Esophagus muscularis mucosa (tissue), 3 donors: Measurements from ENCODE around the gene UBASH3A.

Experiments
- POLR2A ChIP-seq: fragments of 450-650 bp; IDR thresholded peaks from one replicate; pipeline ENCODE4 v1.6.1; 2017; ENCODE audit warnings: antibody characterized with exemption, moderate library complexity, mild to moderate bottlenecking, low read depth
- POLR2AphosphoS5 ChIP-seq, 2 donors: sonication (generic); formaldehyde crosslinking; IDR thresholded peaks; one replicate each; pipeline ENCODE4 v1.6.1; 2017; ENCODE audit warnings: antibody characterized with exemption in 2 of 2
- TF ChIP-seq, protein P1 (sequence below), 3 experiments: fragments of 200-600 bp in 2 of 3; fragments of 450-650 bp in 1 of 3; sonication (generic) in 2 of 3; IDR thresholded peaks; one replicate each; pipeline ENCODE4 v1.5.1; 2017 to 2019; ENCODE audit warnings: antibody characterized with exemption in 3 of 3, mild to moderate bottlenecking in 2 of 3, moderate library complexity in 1 of 3

DNA sequence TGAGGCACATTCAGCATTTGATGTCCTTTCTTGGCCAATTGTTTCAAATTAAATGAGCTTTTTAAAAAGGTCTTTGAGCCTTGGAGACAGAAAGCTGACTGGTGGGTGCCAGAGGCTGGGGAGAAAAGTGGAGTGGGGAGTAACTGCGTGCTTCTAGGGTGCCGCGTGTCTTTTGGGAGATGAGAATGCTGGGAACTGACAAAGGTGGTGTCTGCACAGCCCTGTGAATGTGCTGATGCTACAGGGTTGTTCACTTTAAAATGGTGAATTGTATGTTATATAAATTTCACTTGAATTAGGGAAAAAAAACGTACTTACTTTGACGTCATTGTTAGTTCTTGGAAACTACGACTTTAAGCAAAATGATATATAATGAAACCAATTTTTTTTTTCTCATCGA lies 29.2 kb upstream of the UBASH3A start:
- no peak for TF ChIP-seq POLR2AphosphoS5 (IDR thresholded peaks at IDR 0.05)
- no peak for TF ChIP-seq POLR2A
- TF ChIP-seq, protein P1, sequence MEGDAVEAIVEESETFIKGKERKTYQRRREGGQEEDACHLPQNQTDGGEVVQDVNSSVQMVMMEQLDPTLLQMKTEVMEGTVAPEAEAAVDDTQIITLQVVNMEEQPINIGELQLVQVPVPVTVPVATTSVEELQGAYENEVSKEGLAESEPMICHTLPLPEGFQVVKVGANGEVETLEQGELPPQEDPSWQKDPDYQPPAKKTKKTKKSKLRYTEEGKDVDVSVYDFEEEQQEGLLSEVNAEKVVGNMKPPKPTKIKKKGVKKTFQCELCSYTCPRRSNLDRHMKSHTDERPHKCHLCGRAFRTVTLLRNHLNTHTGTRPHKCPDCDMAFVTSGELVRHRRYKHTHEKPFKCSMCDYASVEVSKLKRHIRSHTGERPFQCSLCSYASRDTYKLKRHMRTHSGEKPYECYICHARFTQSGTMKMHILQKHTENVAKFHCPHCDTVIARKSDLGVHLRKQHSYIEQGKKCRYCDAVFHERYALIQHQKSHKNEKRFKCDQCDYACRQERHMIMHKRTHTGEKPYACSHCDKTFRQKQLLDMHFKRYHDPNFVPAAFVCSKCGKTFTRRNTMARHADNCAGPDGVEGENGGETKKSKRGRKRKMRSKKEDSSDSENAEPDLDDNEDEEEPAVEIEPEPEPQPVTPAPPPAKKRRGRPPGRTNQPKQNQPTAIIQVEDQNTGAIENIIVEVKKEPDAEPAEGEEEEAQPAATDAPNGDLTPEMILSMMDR (IDR thresholded peaks at IDR 0.05), result no peak
